GM19455 (cell line): Measurements from ENCODE around the gene LZTS3.
"Not testable (repeated sequence)": the region's sequence is repeated elsewhere in the genome, so short reads cannot be mapped to it uniquely, and the experiment has no call there.

Experiments used
- ATAC-seq: cut with Tn5 transposase; IDR thresholded peaks from one replicate; pipeline ENCODE4 v1.9.1; 2021; ENCODE audit not compliant: unreplicated experiment

LZTS3 gene

DNA sequence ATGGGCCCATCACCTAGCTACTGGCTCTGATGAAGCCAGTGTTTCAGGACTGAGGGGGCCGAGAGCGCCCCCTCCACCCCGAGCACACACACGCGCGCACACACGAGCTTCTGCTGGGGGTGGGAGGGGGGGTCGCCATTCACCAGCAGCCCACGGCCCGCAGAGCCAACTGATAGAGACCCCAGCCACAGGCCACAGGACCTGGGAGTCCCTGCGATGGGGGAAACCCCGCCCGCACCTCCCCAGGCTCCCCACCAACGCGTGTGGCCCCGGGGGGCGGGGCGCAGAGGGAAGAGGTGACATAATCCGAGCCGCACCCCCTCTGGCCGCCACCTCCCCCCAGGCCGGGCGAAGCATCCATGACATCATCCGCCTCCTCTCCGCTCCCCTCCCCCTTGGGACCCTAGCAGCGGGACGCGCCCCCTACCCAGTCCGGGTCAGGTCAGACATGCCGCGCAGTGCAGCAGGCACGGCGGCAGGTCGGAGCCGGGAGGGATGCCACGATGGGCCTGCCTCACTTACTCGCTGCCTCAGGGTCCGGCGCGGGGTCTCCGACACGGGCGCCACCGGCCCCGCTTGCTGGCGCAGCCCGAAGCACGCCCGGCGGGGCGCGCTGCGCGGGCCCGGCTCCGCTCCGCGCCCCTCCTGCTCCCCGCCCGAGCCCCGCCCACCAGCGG, at the start of gene LZTS3:
Gene LZTS3 (minus strand): TSS at position 617 of the 677 bp plus-strand sequence. CDS start 6,386 bp downstream, outside the sequence.
- peak; percentile 86 for ATAC-seq

GRCh38 chr20:3221398-3222226, 48.3 kb upstream of the LZTS3 start:
- ATAC-seq, result no peak

GRCh38 chr20:3218307-3218988, 45.1 kb upstream of the LZTS3 start:
- ATAC-seq, result peak; percentile 78

- ATAC-seq, result not testable (repeated sequence)
These were observed 42.1 kb upstream of the LZTS3 start for GRCh38 chr20:3215359-3215917.

- no peak for ATAC-seq
These were observed 39.9 kb upstream of the LZTS3 start for GRCh38 chr20:3213226-3213625.

DNA sequence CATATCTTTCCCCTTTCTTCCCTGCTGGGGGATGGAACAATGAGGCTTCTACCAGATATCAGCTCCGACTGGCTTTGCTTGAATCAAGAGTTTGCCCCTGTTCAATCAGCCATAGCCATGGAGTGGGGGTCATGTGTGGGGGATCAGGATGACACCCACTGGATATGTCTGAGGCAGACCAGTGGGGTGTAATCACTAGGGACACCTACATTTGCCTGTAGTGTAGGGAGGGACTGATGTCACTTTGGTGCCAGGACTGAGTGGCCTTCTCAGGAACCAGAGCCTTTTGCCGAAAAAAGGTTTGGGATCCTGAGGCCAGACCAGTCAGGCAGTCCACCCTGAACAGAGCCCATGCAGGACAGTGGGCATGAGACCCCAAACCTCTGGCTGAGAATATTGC, 37.0 kb upstream of the LZTS3 start:
- ATAC-seq, result no peak

DNA sequence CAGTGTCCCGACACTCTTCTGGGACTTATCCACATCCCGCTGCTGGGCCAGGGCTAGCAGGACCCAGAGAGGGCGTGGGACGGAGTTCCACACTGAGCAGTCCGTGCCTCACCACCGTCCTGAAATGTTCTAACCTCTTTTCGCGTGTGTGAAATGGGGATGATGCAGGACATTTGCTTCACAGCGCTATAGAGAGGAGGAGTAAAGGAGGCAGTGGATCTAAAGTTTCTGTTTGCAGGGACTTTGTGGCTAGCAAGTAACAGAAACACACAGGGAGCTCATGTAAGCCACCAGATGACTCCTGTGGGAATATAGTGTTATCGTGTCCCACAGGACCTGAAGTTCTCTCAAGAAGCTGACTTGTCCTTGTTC, 36.6 kb upstream of the LZTS3 start:
- no peak for ATAC-seq

- ATAC-seq, result no peak
These were observed 36.1 kb upstream of the LZTS3 start, which contains the start of gene ITPA for GRCh38 chr20:3209257-3209945. ITPA (plus strand) TSS chr20:3209498; CDS start chr20:3209552, 54 bp downstream.

GRCh38 chr20:3208786-3209256, 35.5 kb upstream of the LZTS3 start:
- ATAC-seq, result no peak

- ATAC-seq, result peak; percentile 84
These were observed 30.9 kb upstream of the LZTS3 start, which contains the start of gene DDRGK1 for GRCh38 chr20:3204124-3204794. DDRGK1 (minus strand) TSS chr20:3204682; CDS start chr20:3204627, 55 bp downstream.

GRCh38 chr20:3203315-3204123, 30.2 kb upstream of the LZTS3 start:
- peak; percentile 27 for ATAC-seq

DNA sequence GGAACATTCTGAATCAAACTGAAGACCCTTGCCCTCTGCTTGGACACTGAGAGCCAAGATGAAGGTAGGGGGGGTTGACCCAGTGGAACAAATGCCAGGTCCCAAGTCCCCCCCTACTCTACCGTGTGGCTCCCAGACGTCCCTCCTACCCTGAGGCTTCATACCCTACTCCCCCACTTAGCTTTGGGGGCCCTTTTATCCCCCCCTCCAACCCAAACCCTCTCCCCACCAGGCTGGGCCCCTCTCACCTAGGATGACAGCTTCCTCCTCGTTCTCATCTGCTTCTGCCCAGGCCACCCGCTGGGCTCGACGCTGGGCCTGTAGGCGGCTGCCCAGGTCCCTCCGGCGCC, 29.6 kb upstream of the LZTS3 start:
- ATAC-seq, result no peak

DNA sequence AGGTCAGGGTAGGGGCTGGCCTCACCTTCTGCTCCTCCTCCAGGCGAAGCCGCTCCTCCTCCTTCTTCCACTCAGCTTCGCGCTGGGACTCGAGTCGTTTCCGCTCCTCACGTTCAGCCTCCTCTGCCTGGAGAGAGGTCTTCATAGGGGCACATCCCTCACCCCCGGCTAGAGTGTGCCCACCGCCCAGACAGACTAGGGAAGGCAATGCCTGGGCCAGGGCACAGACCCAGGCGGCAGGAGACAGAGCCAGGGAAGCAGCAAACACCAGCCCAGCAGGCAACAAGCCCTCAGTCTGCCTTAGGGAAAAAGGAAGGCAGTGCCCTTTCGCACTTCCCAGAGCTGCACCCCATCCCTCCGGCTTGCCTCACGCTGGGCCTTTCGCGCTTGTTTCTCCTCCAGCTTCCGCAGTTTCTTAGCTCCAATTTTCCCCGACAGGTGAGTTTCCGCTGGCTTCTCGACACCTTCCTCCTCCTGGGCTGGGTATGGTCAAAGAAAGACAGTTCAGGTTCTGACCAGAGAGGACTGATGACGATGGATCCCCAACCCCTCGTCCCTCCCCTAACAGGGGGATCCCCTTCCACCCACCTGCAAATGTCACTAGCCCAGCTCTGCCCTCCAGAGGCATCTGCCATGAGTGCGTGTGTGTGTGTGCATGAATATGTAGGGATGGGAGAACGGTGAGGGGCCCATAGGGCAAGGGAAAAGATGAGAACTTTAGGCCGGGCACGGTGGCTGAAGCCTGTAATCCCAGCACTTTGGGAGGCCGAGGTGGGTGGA, 26.8 kb upstream of the LZTS3 start:
- no peak for ATAC-seq

- ATAC-seq, result no peak
These were observed 25.9 kb upstream of the LZTS3 start for GRCh38 chr20:3199206-3199605.

DNA sequence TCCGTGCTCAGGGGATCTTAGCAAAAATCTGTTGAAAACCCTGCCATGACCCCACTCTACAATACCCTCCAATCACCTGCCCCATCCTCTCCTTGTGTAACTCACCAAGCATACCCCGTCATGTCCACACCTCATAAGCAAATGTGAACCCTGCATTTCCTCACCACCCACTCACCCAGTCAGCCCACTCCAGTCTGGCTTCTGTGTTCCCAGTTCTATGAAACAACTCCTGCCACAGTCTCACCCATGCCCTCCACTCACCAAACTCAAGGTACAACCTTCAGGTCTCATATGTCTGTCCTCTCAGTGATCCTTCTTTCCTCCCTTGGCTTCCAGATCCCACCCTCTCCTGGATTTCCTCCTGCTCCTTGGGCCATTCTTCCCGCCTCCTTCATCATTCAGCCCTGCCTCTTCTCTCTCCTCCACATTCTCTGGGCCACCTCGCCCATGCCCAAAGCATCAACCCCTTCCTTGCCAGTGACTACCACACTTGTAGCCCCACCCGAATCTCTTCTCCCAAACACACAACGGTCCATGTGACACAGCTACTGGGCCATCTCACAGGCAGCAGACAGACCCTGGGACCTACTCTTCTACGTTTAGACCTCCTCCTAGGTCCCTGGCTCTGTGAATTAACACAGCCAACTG, 22.4 kb upstream of the LZTS3 start:
- no peak for ATAC-seq

GRCh38 chr20:3194617-3195280, 21.4 kb upstream of the LZTS3 start:
- no peak for ATAC-seq

- no peak for ATAC-seq
These were observed 20.7 kb upstream of the LZTS3 start for GRCh38 chr20:3193806-3194616.
